Chondrocyte (in vitro differentiated cells): ENCODE measurements around the gene FAM200B. TPM values are rescaled to one million over a fixed set of nuclear protein-coding genes. Genes with fewer than 3 reads are reported as not detected.
A peak's percentile ranks its signal among the peaks of the same experiment; 100 is the strongest.

Source experiments
- DNase-seq: peaks from one replicate; pipeline ENCODE4 v3.0.0; 2021; ENCODE audit warnings: mixed read lengths, low spot score
- H3K27ac Mint-ChIP-seq: one replicate; pipeline ENCODE4 v1.8.0; 2021; ENCODE audit warnings: mild to moderate bottlenecking, moderate library complexity, mixed read lengths; ENCODE audit not compliant: unreplicated experiment
- H3K27me3 Mint-ChIP-seq: 2 replicates; pipeline ENCODE4 v1.8.0; 2021; ENCODE audit warnings: low read depth, mixed read lengths
- H3K36me3 Mint-ChIP-seq: 2 replicates; pipeline ENCODE4 v1.8.0; 2021; ENCODE audit warnings: low read depth, mixed read lengths
- H3K4me1 Mint-ChIP-seq: 2 replicates; pipeline ENCODE4 v1.8.0; 2021; ENCODE audit warnings: low read depth, mild to moderate bottlenecking, mixed read lengths
- H3K4me3 Mint-ChIP-seq: one replicate; pipeline ENCODE4 v1.8.0; 2021; ENCODE audit warnings: mild to moderate bottlenecking, moderate library complexity, mixed read lengths; ENCODE audit not compliant: unreplicated experiment
- H3K9me3 Mint-ChIP-seq: 2 replicates; pipeline ENCODE4 v1.8.0; 2021; ENCODE audit warnings: low read depth, mixed read lengths
- CTCF ChIP-seq: fragments of 200-600 bp; sonication (generic); IDR thresholded peaks from 2 replicates; pipeline ENCODE4 v1.5.0; 2021; ENCODE audit warnings: antibody characterized with exemption, mild to moderate bottlenecking, moderate library complexity
- total RNA-seq: library from RNA; stranded (reverse); gene quantifications from 3 replicates; pipeline ENCODE4 v1.2.1, GENCODE V29; 2021

The FAM200B gene
- total RNA-seq, 1 donor from 2014 or later = 31.8 TPM

GRCh38 chr4:15654593-15655222 is 26.9 kb upstream of the FAM200B start:
- H3K4me3 Mint-ChIP-seq = peak overlapping the region; percentile 97
- H3K36me3 Mint-ChIP-seq = no peaks in the 10 kb centered on the region
- H3K4me1 Mint-ChIP-seq = peaks cover 73% of the 10 kb centered on the region
- peak; percentile 92 for DNase-seq
- no peaks in the 10 kb centered on the region for H3K9me3 Mint-ChIP-seq
- no peak for TF ChIP-seq CTCF
- H3K27ac Mint-ChIP-seq = peak overlapping the region; percentile 98
- no peaks in the 10 kb centered on the region for H3K27me3 Mint-ChIP-seq

GRCh38 chr4:15655223-15656037 is 26.2 kb upstream of the FAM200B start, which contains the start of gene FBXL5:
TSS of gene FBXL5 (minus strand) at chr4:15655357. CDS start at chr4:15655287, 70 bp downstream.
- Mint-ChIP-seq H3K9me3 (no peaks in the 10 kb centered on the region), H3K4me1 (peaks cover 71% of the 10 kb centered on the region), H3K4me3 (peak within 1 kb of the TSS; percentile 97), H3K27ac (peak within 1 kb of the TSS; percentile 100), H3K36me3 (no peaks in the 10 kb centered on the region), H3K27me3 (no peaks in the 10 kb centered on the region)
- DNase-seq = peak; percentile 89
- TF ChIP-seq CTCF = no peak

GRCh38 chr4:15656038-15656470 is 25.6 kb upstream of the FAM200B start:
- no peak for DNase-seq
- Mint-ChIP-seq H3K27me3 (no peaks in the 10 kb centered on the region), H3K4me1 (peaks cover 67% of the 10 kb centered on the region), H3K27ac (peak overlapping the region; percentile 100), H3K9me3 (no peaks in the 10 kb centered on the region), H3K4me3 (peak overlapping the region; percentile 88), H3K36me3 (no peaks in the 10 kb centered on the region)
- no peak for TF ChIP-seq CTCF

- no peak for TF ChIP-seq CTCF
- Mint-ChIP-seq H3K9me3 (no peaks in the 10 kb centered on the region), H3K36me3 (no peaks in the 10 kb centered on the region), H3K4me3 (no peak overlapping the region), H3K4me1 (peaks cover 55% of the 10 kb centered on the region), H3K27ac (peak overlapping the region; percentile 87), H3K27me3 (no peaks in the 10 kb centered on the region)
- DNase-seq = no peak
Measured at GRCh38 chr4:15657366-15657765, 24.3 kb upstream of the FAM200B start.

GRCh38 chr4:15658136-15658770 is 23.4 kb upstream of the FAM200B start:
- no peak overlapping the region for H3K4me3 Mint-ChIP-seq
- H3K4me1 Mint-ChIP-seq = peaks cover 46% of the 10 kb centered on the region
- DNase-seq = no peak
- no peaks in the 10 kb centered on the region for H3K36me3 Mint-ChIP-seq
- no peaks in the 10 kb centered on the region for H3K9me3 Mint-ChIP-seq
- H3K27ac Mint-ChIP-seq = peak overlapping the region; percentile 87
- no peak for TF ChIP-seq CTCF
- no peaks in the 10 kb centered on the region for H3K27me3 Mint-ChIP-seq
